OCI-LY3 (cell line): ENCODE results near the gene SLC2A13.

ENCODE experiments used
- H2AFZ ChIP-seq: fragments of 200-600, 300-600 bp; shearing (Covaris generic); 2 replicates; pipeline ENCODE4 v1.6.0; 2014; ENCODE audit warnings: antibody characterized with exemption, low read depth, low read length
- H3K27ac ChIP-seq: fragments of 200-600, 300-600 bp; sonication (generic); 2 replicates; pipeline ENCODE4 v1.5.1; 2014; ENCODE audit warnings: mild to moderate bottlenecking, low read length, moderate library complexity, mixed read lengths
- H3K27me3 ChIP-seq: fragments of 200-600, 300-600 bp; sonication (generic); 2 replicates; pipeline ENCODE4 v1.6.1; 2014; ENCODE audit warnings: low read depth, low read length, mixed read lengths
- H3K36me3 ChIP-seq: fragments of 200-600, 300-600 bp; sonication (generic); replicated peaks from 2 replicates; pipeline ENCODE3; 2014; ENCODE audit warnings: low read depth, low read length, mixed read lengths
- H3K4me1 ChIP-seq: fragments of 300-600, 200-600 bp; sonication (generic); 2 replicates; pipeline ENCODE4 v1.6.1; 2014; ENCODE audit warnings: low read length, mixed read lengths
- H3K4me2 ChIP-seq: fragments of 200-600, 300-600 bp; sonication (generic); 2 replicates; pipeline ENCODE4 v1.6.1; 2014; ENCODE audit warnings: low read length, mixed read lengths
- H3K4me3 ChIP-seq: fragments of 300-600, 200-600 bp; sonication (generic); 2 replicates; pipeline ENCODE4 v1.5.1; 2014; ENCODE audit warnings: antibody characterized with exemption, mild to moderate bottlenecking, low read length, moderate library complexity
- H3K79me2 ChIP-seq: fragments of 300-600, 200-600 bp; shearing (Covaris generic); 2 replicates; pipeline ENCODE4 v1.6.1; 2014; ENCODE audit warnings: mild to moderate bottlenecking, low read length, mixed read lengths
- H3K9ac ChIP-seq: fragments of 300-600, 200-600 bp; shearing (Covaris generic); 2 replicates; pipeline ENCODE4 v1.6.0; 2014; ENCODE audit warnings: mild to moderate bottlenecking, low read length, moderate library complexity
- H3K9me3 ChIP-seq: fragments of 200-600, 300-600 bp; shearing (Covaris generic); 2 replicates; pipeline ENCODE4 v1.6.1; 2014; ENCODE audit warnings: low read length, mixed read lengths; ENCODE audit not compliant: insufficient read depth
- H4K20me1 ChIP-seq: fragments of 200-600, 300-600 bp; sonication (generic); 2 replicates; pipeline ENCODE4 v1.6.1; 2016; ENCODE audit warnings: low read length, mixed read lengths; ENCODE audit not compliant: insufficient read depth
- CTCF ChIP-seq: fragments of 200-600, 300-600 bp; sonication (generic); IDR thresholded peaks from 2 replicates; pipeline ENCODE4 v1.5.1; 2014; ENCODE audit warnings: antibody characterized with exemption, low read length, low read depth
- EZH2phosphoT487 ChIP-seq: fragments of 200-600 bp; shearing (Covaris generic); IDR thresholded peaks from 2 replicates; pipeline ENCODE4 v1.6.1; 2018; ENCODE audit warnings: antibody characterized with exemption, mixed run types, low read depth

Gene SLC2A13

DNA sequence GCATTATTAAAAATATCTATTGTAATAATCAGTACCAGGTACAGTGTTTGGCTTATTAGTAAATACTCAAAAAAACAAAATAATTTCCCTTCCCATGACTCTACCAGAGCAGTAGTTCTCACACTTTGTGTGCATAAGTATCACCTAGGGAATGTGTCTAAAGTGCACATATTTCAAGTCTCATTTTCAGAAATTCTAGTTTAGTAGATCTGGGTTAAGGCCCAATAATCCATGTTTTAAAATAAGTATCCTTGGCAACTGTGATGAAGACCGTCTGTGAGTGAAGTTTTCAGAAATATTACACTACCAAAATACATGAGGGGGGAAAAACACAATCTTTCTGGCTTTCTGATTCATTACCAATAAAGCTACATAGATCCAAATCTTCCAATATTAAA, 237.6 kb downstream of the SLC2A13 start:
- no peak overlapping the region for H3K4me3 ChIP-seq
- no peaks in the 10 kb centered on the region for H4K20me1 ChIP-seq
- peaks cover 9% of the 10 kb centered on the region for H3K36me3 ChIP-seq
- no peak overlapping the region for H2AFZ ChIP-seq
- H3K4me2 ChIP-seq, result no peak overlapping the region
- TF ChIP-seq CTCF (no peak), EZH2phosphoT487 (no peak)
- H3K9ac ChIP-seq, result no peak overlapping the region
- no peaks in the 10 kb centered on the region for H3K79me2 ChIP-seq
- H3K9me3 ChIP-seq, result no peaks in the 10 kb centered on the region
- H3K27me3 ChIP-seq, result no peaks in the 10 kb centered on the region
- no peak overlapping the region for H3K27ac ChIP-seq
- H3K4me1 ChIP-seq, result no peaks in the 10 kb centered on the region

GRCh38 chr12:39867631-39868327, 238.1 kb downstream of the SLC2A13 start:
- Histone ChIP-seq H3K27ac (no peak overlapping the region), H4K20me1 (no peaks in the 10 kb centered on the region), H3K27me3 (no peaks in the 10 kb centered on the region), H3K79me2 (no peaks in the 10 kb centered on the region), H3K4me3 (no peak overlapping the region), H3K4me1 (no peaks in the 10 kb centered on the region), H3K36me3 (peaks cover 9% of the 10 kb centered on the region), H3K9ac (no peak overlapping the region), H3K4me2 (no peak overlapping the region), H2AFZ (no peak overlapping the region), H3K9me3 (no peaks in the 10 kb centered on the region)
- TF ChIP-seq CTCF (no peak), EZH2phosphoT487 (no peak)

DNA sequence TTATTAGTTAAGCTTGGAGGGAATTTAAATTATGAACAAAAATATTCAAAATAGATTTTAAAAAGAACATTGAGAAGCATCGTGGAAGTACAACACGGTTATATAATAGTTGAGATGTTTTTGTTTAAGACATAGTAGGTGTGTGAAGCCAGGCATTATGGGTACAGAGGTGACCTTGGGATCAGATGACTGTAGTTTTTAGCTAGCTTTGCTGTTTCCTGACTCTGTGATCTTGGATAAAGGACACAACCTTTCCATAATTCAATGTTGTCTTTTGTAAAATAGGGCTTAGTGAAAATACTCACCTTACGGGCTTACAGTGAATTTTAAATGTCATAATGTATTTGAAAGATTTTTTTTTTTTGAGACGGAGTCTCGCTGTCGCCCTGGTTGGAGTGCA, 239.7 kb downstream of the SLC2A13 start:
- Histone ChIP-seq H3K4me1 (no peaks in the 10 kb centered on the region), H3K4me3 (no peak overlapping the region), H3K9me3 (no peaks in the 10 kb centered on the region), H3K27me3 (no peaks in the 10 kb centered on the region), H3K27ac (no peak overlapping the region), H3K4me2 (no peak overlapping the region), H3K79me2 (no peaks in the 10 kb centered on the region), H2AFZ (no peak overlapping the region), H3K9ac (no peak overlapping the region), H3K36me3 (peaks cover 9% of the 10 kb centered on the region), H4K20me1 (no peaks in the 10 kb centered on the region)
- no peak for TF ChIP-seq CTCF
- TF ChIP-seq EZH2phosphoT487, result no peak

GRCh38 chr12:39860695-39861094, 245.2 kb downstream of the SLC2A13 start:
- Histone ChIP-seq H3K4me2 (no peak overlapping the region), H3K27ac (no peak overlapping the region), H3K27me3 (no peaks in the 10 kb centered on the region), H3K4me3 (no peak overlapping the region), H3K36me3 (peaks cover 4% of the 10 kb centered on the region), H3K9ac (no peak overlapping the region), H3K4me1 (no peaks in the 10 kb centered on the region), H3K79me2 (no peaks in the 10 kb centered on the region), H2AFZ (no peak overlapping the region), H4K20me1 (no peaks in the 10 kb centered on the region; the same call in 1 of the 2 replicates), H3K9me3 (no peaks in the 10 kb centered on the region)
- no peak for TF ChIP-seq CTCF
- TF ChIP-seq EZH2phosphoT487, result no peak
